A549 treated with RU486 at 1 μM for 4 hours (cell line): ENCODE data around the gene FUS. TPM values are rescaled to one million over a fixed set of nuclear protein-coding genes. Genes with fewer than 3 reads are reported as not detected.

Source experiments
- total RNA-seq: library from RNA; stranded (reverse); fragments of 200-300 nt; extraction: Qiagen RNA extraction; gene quantifications from 5 replicates; pipeline ENCODE4 v1.2.3, GENCODE V29; 2022; ENCODE audit warnings: low read depth

The FUS gene
- total RNA-seq, result 501 to 589 TPM (median 572 TPM) in 5 replicates

GRCh38 chr16:31179747-31180459 lies at the start of gene FUS:
Gene FUS (plus strand): TSS chr16:31180139. CDS start chr16:31180215, 76 bp downstream.

DNA sequence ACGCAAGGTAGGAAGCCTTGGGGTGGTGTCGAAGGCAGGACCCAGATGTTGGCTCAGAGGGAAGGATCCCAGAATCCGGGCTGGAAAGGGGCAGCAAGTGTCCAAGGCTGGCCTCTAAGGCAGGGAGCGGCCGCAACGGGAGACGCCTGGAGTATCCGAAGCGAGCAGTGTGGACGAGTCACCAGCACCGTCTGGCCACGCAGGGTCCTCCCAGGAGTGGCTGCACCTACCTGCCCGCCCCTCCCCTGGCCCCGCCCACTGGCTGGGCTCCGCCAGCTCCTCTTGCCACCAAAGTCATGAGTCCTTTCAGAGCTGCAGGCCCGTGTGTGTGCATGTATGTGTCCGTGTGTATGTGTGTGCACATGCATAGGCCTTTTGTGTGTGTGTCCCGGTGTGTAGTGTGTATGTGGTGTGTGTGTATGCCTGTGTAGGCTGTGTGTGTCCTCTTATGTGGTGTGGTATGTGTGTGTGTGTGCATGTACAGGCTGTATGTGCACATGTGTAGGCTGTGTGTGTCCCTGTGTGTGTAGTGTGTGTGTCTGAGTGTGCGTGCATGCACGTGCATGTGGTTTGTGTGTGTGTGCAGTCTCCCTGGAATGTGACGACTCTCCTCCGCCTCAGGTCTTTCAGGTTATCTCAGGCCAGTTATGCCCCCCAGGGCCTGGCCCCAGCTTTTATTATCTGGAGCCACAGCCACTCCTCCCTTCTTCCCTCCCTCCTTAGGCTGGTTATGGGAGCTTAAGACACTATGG lies 44.2 kb upstream of the FUS start, which contains the start of gene PRSS8:
Gene PRSS8, minus strand, starts transcription at position 193 of the 752 bp plus-strand sequence. CDS start 229 bp downstream, outside the sequence.

GRCh38 chr16:31149894-31150890 lies 29.7 kb upstream of the FUS start, which contains the start of gene PRSS36:
Gene PRSS36 (minus strand): TSS chr16:31150066. CDS start chr16:31150035, 31 bp downstream.

DNA sequence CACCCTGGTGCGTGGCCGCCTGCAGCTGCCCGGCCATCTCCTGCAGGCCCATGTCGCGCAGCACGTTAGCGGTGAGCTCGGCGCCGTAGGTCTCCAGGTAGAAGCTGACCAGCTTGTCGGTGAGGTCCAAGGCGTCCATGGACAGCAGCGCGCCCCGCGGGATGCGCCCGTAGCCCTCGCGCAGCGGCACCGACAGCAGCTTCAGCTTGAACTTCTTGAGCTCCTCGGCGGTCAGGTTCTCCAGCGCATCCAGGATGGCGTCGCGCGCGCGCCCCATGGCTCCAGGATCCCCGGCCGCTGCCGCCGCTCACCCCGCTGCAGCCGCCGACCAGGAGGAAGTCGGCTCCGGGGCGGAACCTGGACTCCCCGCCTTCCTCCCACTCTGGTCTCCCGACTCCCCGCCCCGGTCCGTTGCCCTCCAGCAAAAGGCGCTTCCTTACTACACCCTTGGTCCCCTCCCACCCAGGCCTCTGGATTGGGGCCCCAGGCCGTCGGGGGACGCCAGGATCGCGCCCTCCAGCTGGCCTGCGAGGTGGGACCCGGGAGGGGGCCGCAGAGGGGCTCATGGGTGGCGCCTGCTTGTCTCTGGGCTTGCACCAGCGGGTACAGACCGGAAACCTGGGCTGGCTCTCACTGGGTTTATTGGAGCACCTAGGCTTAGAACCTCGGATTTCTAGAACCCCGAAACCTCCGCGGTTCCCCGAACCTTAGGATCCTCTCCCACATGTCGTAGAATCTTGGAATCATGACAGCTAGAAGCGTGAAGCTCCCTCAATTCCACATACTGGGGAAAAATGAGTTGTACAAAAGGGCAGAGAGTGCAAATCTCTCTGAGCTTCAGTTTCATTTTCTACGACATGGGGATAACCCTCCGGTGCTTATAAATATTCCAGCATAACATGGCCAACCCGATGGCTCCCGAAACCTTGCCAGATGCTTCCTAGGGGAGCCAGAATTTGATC lies 22.8 kb downstream of the FUS start, which contains the start of gene PYCARD:
Gene PYCARD, minus strand, starts transcription at position 347 of the 962 bp plus-strand sequence. Its CDS starts 70 bp downstream, at position 277.

DNA sequence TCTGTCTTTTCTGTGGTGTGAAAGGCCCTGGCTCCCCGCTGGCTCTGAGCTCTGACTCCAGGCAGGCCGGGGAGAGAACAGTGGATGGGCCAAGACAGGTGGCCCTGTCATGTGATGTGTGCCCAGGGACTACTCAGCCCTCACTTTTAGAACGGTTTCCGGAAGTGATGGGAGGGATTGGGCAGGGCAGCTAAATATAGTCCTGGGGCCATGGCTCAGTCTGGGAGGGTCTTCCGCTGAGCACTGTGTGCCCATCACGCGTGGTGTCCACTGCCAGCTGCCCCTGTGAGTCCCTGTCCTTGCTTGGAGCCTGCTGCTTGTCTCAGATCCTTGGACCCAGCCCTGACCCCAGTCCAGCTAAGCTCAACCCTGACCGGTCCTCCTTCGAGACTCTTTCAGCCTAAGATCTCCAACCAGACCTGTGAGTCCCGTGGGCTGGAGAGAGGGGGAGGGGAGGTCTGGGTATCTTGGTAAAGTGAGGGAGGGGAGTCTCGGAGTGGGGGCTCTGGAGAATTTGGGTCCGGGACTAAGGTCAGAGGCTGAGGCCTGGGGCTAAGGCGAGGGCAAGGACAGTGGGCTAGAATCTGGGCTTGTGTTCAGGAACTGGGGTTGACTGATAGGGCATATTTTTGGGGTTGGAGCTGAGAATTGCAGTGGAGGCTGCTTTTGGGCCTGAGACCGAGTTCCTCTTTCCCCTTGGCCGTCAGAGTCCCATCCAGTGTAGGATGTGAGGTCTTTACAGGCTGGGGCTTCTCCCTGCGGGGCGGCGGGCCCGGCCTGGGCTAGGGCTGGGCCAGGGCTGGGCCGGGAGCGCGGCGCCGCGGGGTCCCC lies 34.2 kb downstream of the FUS start, which contains the start of gene TRIM72:
Gene TRIM72, plus strand, starts transcription at position 243 of the 831 bp plus-strand sequence. CDS start 620 bp downstream, outside the sequence.

DNA sequence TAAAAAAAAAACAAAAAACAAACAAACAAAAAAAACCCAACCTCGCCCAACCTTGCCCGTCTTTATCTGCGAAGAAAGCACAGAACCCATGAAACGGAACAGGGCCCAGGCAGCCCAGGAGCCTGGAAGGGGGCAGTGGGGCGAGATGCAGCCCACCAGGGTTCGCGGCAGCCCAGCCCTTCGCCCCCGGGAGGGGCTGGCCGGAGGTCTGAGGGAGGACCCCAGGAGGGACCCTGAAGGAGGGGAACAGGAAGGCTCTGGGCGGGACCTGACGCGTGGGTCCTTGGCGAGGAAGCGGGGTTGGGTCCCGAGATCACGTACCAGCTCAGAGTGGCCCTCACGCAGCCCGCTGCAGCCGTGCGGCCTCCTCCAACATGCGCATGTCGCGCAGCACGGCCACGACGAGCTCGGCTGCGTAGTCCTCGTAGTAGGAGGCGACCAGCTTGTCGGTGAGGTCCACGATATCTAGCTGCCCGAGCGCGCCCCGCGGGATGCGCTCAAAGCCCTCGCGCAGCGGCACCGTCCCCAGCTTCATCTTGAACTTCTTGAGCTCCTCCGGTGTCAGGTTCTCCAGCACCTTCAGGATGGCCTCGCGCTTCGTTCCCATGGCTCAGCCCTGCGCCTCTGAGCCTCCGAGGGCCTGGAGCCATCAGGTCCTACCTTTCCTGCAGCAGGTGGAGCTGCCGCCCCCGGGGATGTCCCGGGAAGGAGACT lies 36.6 kb downstream of the FUS start, which contains the start of gene PYDC1:
Gene PYDC1, minus strand, starts transcription at position 714 of the 714 bp plus-strand sequence. Its CDS starts 107 bp downstream, at position 607.

Other genes with a start within 250 kb of the FUS start
- 9.1 to 16.9 TPM (median 13.9 TPM) in 5 replicates for gene ORAI3, start 231.1 kb upstream of the FUS start, total RNA-seq
- gene SETD1A, start 222.4 kb upstream of the FUS start, total RNA-seq, result 16.7 to 23.8 TPM (median 21.6 TPM) in 5 replicates
- 11.4 to 17.0 TPM (median 13.8 TPM) in 5 replicates for gene HSD3B7, start 194.9 kb upstream of the FUS start, total RNA-seq
- 1.5 to 2.1 TPM (median 1.5 TPM) in 5 replicates for gene STX1B, start 169.5 kb upstream of the FUS start, total RNA-seq
- 62.9 to 80.5 TPM (median 68.1 TPM) in 5 replicates for gene STX4, start 146.6 kb upstream of the FUS start, total RNA-seq
- gene ZNF668, start 105.9 kb upstream of the FUS start, total RNA-seq, result 11.0 to 20.6 TPM (median 18.0 TPM) in 5 replicates
- gene ZNF646, start 105.7 kb upstream of the FUS start, total RNA-seq, result 8.7 to 11.9 TPM (median 9.7 TPM) in 5 replicates
- gene PRSS53, start 91.2 kb upstream of the FUS start, total RNA-seq, result 0.61 to 1.4 TPM (median 1.1 TPM) in 5 replicates
- gene VKORC1, start 85.3 kb upstream of the FUS start, total RNA-seq, result 101 to 142 TPM (median 140 TPM) in 5 replicates
- 34.4 to 51.3 TPM (median 45.9 TPM) in 5 replicates for gene BCKDK, start 71.8 kb upstream of the FUS start, total RNA-seq
- 33.3 to 40.2 TPM (median 36.9 TPM) in 5 replicates for gene KAT8, start 62.5 kb upstream of the FUS start, total RNA-seq
- 0.26 to 0.91 TPM (median 0.28 TPM) in 5 replicates for gene PRSS8, start 44.4 kb upstream of the FUS start, total RNA-seq
- 0.29 to 1.2 TPM (median 0.65 TPM) in 5 replicates for gene PRSS36, start 30.1 kb upstream of the FUS start, total RNA-seq
- gene PYCARD, start 22.6 kb downstream of the FUS start, total RNA-seq, result 27.9 to 44.1 TPM (median 37.7 TPM) in 5 replicates
- 0.02 to 0.14 TPM (median 0.05 TPM) in 5 replicates for gene TRIM72, start 34.0 kb downstream of the FUS start, total RNA-seq
- not detected in 5 replicates for gene PYDC1, start 37.0 kb downstream of the FUS start, total RNA-seq
- gene ITGAM, start 79.8 kb downstream of the FUS start, total RNA-seq, result 1.9 to 2.9 TPM (median 2.1 TPM) in 5 replicates
- 1.1 to 1.6 TPM (median 1.2 TPM) in 5 replicates for gene ITGAX, start 175.0 kb downstream of the FUS start, total RNA-seq
- gene ITGAD, start 213.2 kb downstream of the FUS start, total RNA-seq, result not detected in 5 replicates
- not detected in 5 replicates for gene COX6A2, start 248.2 kb downstream of the FUS start, total RNA-seq